ENCODE data around the gene IRAK1.

The IRAK1 gene

GRCh38 chrX:153966283-153966688 is 53.4 kb downstream of the IRAK1 start:
- no peak for TF ChIP-seq CTCF (IDR thresholded peaks at IDR 0.05; ENCODE audit: low read depth, low read length, missing control alignments)
- no peaks in the 10 kb centered on the region for H3K27me3 ChIP-seq (replicated peaks)
- in situ Hi-C loops (cut with HindIII; ENCODE audit: low pct_ligation_motif_present, low sequenced_read_pairs): no loop called here
- peaks cover 27% of the 10 kb centered on the region for H3K36me3 ChIP-seq (replicated peaks)
- H3K27ac ChIP-seq: no peak overlapping the region
- DNase-seq: no peak
- no peak overlapping the region for H3K4me3 ChIP-seq (ENCODE audit: low read depth, low read length)

GRCh38 chrX:153965406-153965805 is 54.3 kb downstream of the IRAK1 start:
- no peak overlapping the region for H3K27ac ChIP-seq
- H3K4me3 ChIP-seq (ENCODE audit: low read depth, low read length): no peak overlapping the region
- TF ChIP-seq CTCF (IDR thresholded peaks at IDR 0.05; ENCODE audit: low read depth, low read length, missing control alignments): no peak
- DNase-seq: no peak
- in situ Hi-C loops (cut with HindIII; ENCODE audit: low pct_ligation_motif_present, low sequenced_read_pairs): no loop called here
- H3K27me3 ChIP-seq (replicated peaks): no peaks in the 10 kb centered on the region
- peaks cover 33% of the 10 kb centered on the region for H3K36me3 ChIP-seq (replicated peaks)

DNA sequence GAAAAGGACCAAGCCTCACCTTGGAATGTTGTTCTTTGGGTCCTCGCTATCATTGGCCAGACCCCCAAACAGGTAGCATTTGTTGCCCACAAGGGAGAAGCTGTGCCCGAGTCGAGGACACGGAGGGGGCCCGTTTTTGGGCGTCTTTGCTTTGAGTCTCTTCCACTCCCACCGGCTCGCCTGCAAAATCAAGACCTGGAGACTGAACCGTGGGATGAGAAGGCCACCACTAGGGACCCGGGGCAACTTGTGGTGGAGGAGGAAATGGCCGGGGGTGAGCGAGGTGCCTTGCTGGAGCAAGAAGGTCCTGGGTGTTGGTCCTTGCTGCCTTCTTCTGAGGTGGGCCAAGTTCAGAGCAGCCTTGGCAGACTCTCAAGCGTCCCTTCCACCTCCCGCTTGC is 55.6 kb downstream of the IRAK1 start:
- H3K27ac ChIP-seq: no peak overlapping the region
- DNase-seq: no peak
- TF ChIP-seq CTCF (IDR thresholded peaks at IDR 0.05; ENCODE audit: low read depth, low read length, missing control alignments): no peak
- in situ Hi-C loops (cut with HindIII; ENCODE audit: low pct_ligation_motif_present, low sequenced_read_pairs): no loop called here
- no peak overlapping the region for H3K4me3 ChIP-seq (ENCODE audit: low read depth, low read length)
- H3K36me3 ChIP-seq (replicated peaks): peaks cover 44% of the 10 kb centered on the region
- no peaks in the 10 kb centered on the region for H3K27me3 ChIP-seq (replicated peaks)

GRCh38 chrX:153963546-153963945 is 56.2 kb downstream of the IRAK1 start:
- in situ Hi-C loops (cut with HindIII; ENCODE audit: low pct_ligation_motif_present, low sequenced_read_pairs): no loop called here
- no peaks in the 10 kb centered on the region for H3K27me3 ChIP-seq (replicated peaks)
- no peak overlapping the region for H3K4me3 ChIP-seq (ENCODE audit: low read depth, low read length)
- no peak for TF ChIP-seq CTCF (IDR thresholded peaks at IDR 0.05; ENCODE audit: low read depth, low read length, missing control alignments)
- DNase-seq: no peak
- H3K27ac ChIP-seq: no peak overlapping the region
- peaks cover 46% of the 10 kb centered on the region for H3K36me3 ChIP-seq (replicated peaks)

DNA sequence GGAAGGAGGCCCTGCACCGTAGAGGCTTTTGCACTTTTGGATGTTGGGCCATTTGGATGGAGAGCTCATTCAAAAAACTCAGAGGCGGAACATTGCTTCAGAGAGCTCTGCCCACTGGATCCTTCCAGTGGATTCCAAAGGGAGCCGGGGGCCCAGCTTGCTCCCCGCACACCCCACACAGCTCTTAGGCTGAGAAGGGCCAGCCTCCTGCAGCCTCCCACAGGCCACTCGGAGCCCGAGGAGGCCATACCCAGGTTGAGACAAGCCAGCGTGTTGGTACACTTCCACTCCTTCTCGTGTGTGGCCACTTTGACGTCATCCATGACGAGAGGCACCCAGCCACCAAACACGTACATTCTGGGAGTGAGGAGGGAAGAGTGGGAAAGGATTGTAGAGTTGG is 58.4 kb downstream of the IRAK1 start:
- peaks cover 63% of the 10 kb centered on the region for H3K36me3 ChIP-seq (replicated peaks)
- H3K4me3 ChIP-seq (ENCODE audit: low read depth, low read length): no peak overlapping the region
- in situ Hi-C loops (cut with HindIII; ENCODE audit: low pct_ligation_motif_present, low sequenced_read_pairs): no loop called here
- no peaks in the 10 kb centered on the region for H3K27me3 ChIP-seq (replicated peaks)
- TF ChIP-seq CTCF (IDR thresholded peaks at IDR 0.05; ENCODE audit: low read depth, low read length, missing control alignments): no peak
- no peak for DNase-seq
- H3K27ac ChIP-seq: no peak overlapping the region

DNA sequence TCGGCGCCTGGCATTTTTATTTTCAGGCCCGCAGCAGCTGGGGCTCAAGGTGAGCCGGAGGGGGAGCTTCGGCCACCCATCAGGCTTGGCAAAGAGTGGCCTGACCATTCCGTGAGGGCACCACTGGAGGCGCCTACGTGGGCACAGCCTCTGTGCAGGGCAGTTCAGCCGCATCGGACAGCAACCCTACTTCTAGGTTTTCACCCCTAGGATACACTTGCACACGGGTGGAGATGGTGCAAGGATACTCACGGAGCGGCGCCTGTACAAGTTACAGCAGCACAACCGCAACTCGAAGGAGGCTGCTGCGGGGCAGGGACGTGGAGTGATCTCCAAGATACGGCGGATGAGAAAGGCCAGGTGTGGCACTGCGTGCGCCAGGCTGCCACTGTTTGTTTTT is 58.9 kb downstream of the IRAK1 start:
- Histone ChIP-seq H3K27ac (no peak overlapping the region), H3K4me3 (ENCODE audit: low read depth, low read length) (no peak overlapping the region), H3K27me3 (replicated peaks) (no peaks in the 10 kb centered on the region), H3K36me3 (replicated peaks) (peaks cover 68% of the 10 kb centered on the region)
- no peak for DNase-seq
- no peak for TF ChIP-seq CTCF (IDR thresholded peaks at IDR 0.05; ENCODE audit: low read depth, low read length, missing control alignments)
- in situ Hi-C loops (cut with HindIII; ENCODE audit: low pct_ligation_motif_present, low sequenced_read_pairs): no loop called here
